HG02938 (cell line): ENCODE data around the gene TASP1.
"Not testable (repeated sequence)": the region's sequence is repeated elsewhere in the genome, so short reads cannot be mapped to it uniquely, and the experiment has no call there.

Experiments used
- ATAC-seq: cut with Tn5 transposase; IDR thresholded peaks from one replicate; pipeline ENCODE4 v1.9.1; 2021; ENCODE audit warnings: mild to moderate bottlenecking, moderate library complexity; ENCODE audit not compliant: unreplicated experiment

The TASP1 gene

GRCh38 chr20:13403453-13403852, 235.3 kb downstream of the TASP1 start:
- ATAC-seq: no peak

GRCh38 chr20:13402986-13403385, 235.7 kb downstream of the TASP1 start:
- ATAC-seq: no peak

GRCh38 chr20:13402171-13402760, 236.5 kb downstream of the TASP1 start:
- ATAC-seq: no peak

GRCh38 chr20:13401596-13401995, 237.1 kb downstream of the TASP1 start:
- ATAC-seq: no peak

GRCh38 chr20:13400453-13400852, 238.3 kb downstream of the TASP1 start:
- no peak for ATAC-seq

GRCh38 chr20:13397300-13397724, 241.4 kb downstream of the TASP1 start:
- ATAC-seq: no peak

GRCh38 chr20:13396826-13397225, 241.9 kb downstream of the TASP1 start:
- ATAC-seq: no peak

GRCh38 chr20:13396022-13396421, 242.7 kb downstream of the TASP1 start:
- no peak for ATAC-seq

GRCh38 chr20:13395232-13395631, 243.5 kb downstream of the TASP1 start:
- ATAC-seq: no peak

- no peak for ATAC-seq
Observed at GRCh38 chr20:13392391-13392790, 246.3 kb downstream of the TASP1 start.

GRCh38 chr20:13389115-13389514, 249.6 kb downstream of the TASP1 start:
- no peak for ATAC-seq

- no peak for ATAC-seq
Observed at GRCh38 chr20:13384132-13384531, 254.6 kb downstream of the TASP1 start.

GRCh38 chr20:13382786-13383185, 255.9 kb downstream of the TASP1 start:
- ATAC-seq: no peak

GRCh38 chr20:13380497-13381229, 258.1 kb downstream of the TASP1 start:
- ATAC-seq: not testable (repeated sequence)

GRCh38 chr20:13373400-13373799, 265.3 kb downstream of the TASP1 start:
- no peak for ATAC-seq

- no peak for ATAC-seq
Observed at GRCh38 chr20:13364278-13365170, 274.2 kb downstream of the TASP1 start.

- no peak for ATAC-seq
Observed at GRCh38 chr20:13363473-13363872, 275.3 kb downstream of the TASP1 start.

GRCh38 chr20:13362165-13362564, 276.6 kb downstream of the TASP1 start:
- ATAC-seq: not testable (repeated sequence)

GRCh38 chr20:13358936-13359335, 279.8 kb downstream of the TASP1 start:
- not testable (repeated sequence) for ATAC-seq

GRCh38 chr20:13357782-13358181, 280.9 kb downstream of the TASP1 start:
- ATAC-seq: not testable (repeated sequence)

- no peak for ATAC-seq
Observed at GRCh38 chr20:13356591-13356990, 282.1 kb downstream of the TASP1 start.
